Panc1 (cell line): ENCODE results near the gene PHOX2B. TPM values are rescaled to one million over a fixed set of nuclear protein-coding genes. Genes with fewer than 3 reads are reported as not detected.
"Not testable (repeated sequence)": the region's sequence is repeated elsewhere in the genome, so short reads cannot be mapped to it uniquely, and the experiment has no call there.

Experiments
- ATAC-seq: fragments of 200-7000 bp; cut with Tn5 transposase; 2 replicates; pipeline ENCODE4 v1.9.1; 2020; ENCODE audit warnings: mild to moderate bottlenecking, moderate library complexity
- BruUV-seq: library from RNA; stranded (reverse); fragments of 400-500 nt; replicated peaks from 2 replicates; lab custom pipeline; 2021; lab: Mats Ljungman, UMichigan
- CTCF ChIA-PET: fragments of 300-600 bp; sonication (Branson Sonifier 250); formaldehyde crosslinking; loops from one replicate; lab custom pipeline; 2022; ENCODE audit warnings: antibody characterized with exemption; lab: Charles Lee
- POLR2A ChIA-PET: fragments of 300-600 bp; sonication (Branson Sonifier 250); formaldehyde crosslinking; loops from one replicate; lab custom pipeline; 2022; ENCODE audit warnings: antibody characterized with exemption; lab: Charles Lee
- DNase-seq: peaks from one replicate; pipeline ENCODE4 v3.0.0-alpha.2; 2010; ENCODE audit warnings: low read depth, low spot score
- H3K27ac ChIP-seq: 2 replicates; pipeline ENCODE4 v1.5.1; 2011; ENCODE audit warnings: mild to moderate bottlenecking, low read length, inconsistent platforms
- H3K27me3 ChIP-seq: fragments of 200-500 bp; sonication (Bioruptor generic); 2 replicates; pipeline ENCODE4 v1.6.0; 2014; ENCODE audit warnings: low read length, inconsistent platforms; ENCODE audit not compliant: control insufficient read depth, insufficient read depth
- H3K36me3 ChIP-seq: fragments of 200-500 bp; sonication (Bioruptor generic); 2 replicates; pipeline ENCODE4 v1.5.1; 2014; ENCODE audit warnings: inconsistent platforms, mild to moderate bottlenecking, low read length, moderate library complexity; ENCODE audit not compliant: control insufficient read depth, insufficient read depth
- H3K4me1 ChIP-seq: 2 replicates; pipeline ENCODE4 v1.5.1; 2011; ENCODE audit warnings: inconsistent platforms, mild to moderate bottlenecking, low read length, moderate library complexity; ENCODE audit not compliant: control insufficient read depth, insufficient read depth
- H3K4me3 ChIP-seq, 2 experiments: 2 replicates each; pipeline ENCODE4 v1.5.1; 2011 to 2012; ENCODE audit warnings: low read depth in 2 of 2, low read length in 2 of 2, mild to moderate bottlenecking in 2 of 2, inconsistent platforms in 1 of 2, moderate library complexity in 1 of 2
- H3K9me3 ChIP-seq: fragments of 200-500 bp; sonication (Bioruptor generic); 2 replicates; pipeline ENCODE4 v1.5.1; 2014; ENCODE audit warnings: low read depth, mild to moderate bottlenecking, inconsistent platforms, low read length, moderate library complexity; ENCODE audit not compliant: control insufficient read depth, insufficient read depth
- POLR2AphosphoS5 ChIP-seq: IDR thresholded peaks from 2 replicates; pipeline ENCODE4 v1.6.1; 2012; ENCODE audit warnings: mild to moderate bottlenecking, low read depth, low read length, moderate library complexity
- SIN3A ChIP-seq: IDR thresholded peaks from 2 replicates; pipeline ENCODE4 v1.6.1; 2012; ENCODE audit warnings: low read depth, mild to moderate bottlenecking, low read length, moderate library complexity, borderline replicate concordance; ENCODE audit not compliant: insufficient read depth
- TCF7L2 ChIP-seq: IDR thresholded peaks from 2 replicates; pipeline ENCODE4 v1.6.1; 2011; ENCODE audit warnings: mild to moderate bottlenecking, low read depth, low read length, inconsistent platforms
- in situ Hi-C: cut with HindIII; loops from 2 replicates; pipeline ENCODE4 v1.10.0; 2016; ENCODE audit warnings: low sequenced_read_pairs, low pct_unique_long_range_greater_than_20kb
- intact Hi-C: fragments of 100-400 bp; cut with micrococcal nuclease; formaldehyde crosslinking; loops from one replicate; pipeline ENCODE4 v1.10.0; 2022; ENCODE audit not compliant: unreplicated experiment
- total RNA-seq: library from RNA; stranded (reverse); gene quantifications from one replicate; pipeline ENCODE4 v1.2.1, GENCODE V29; 2021; ENCODE audit not compliant: unreplicated experiment
- TF ChIP-seq, protein P1 (sequence below): fragments of 450-650 bp; IDR thresholded peaks from 2 replicates; pipeline ENCODE4 v1.5.1; 2017; ENCODE audit warnings: mild to moderate bottlenecking
- TF ChIP-seq, protein P2 (sequence below), 2 experiments: IDR thresholded peaks; 2 replicates each; pipeline ENCODE4 v1.6.1; 2011 to 2012; ENCODE audit warnings: low read depth in 2 of 2, control low read depth in 1 of 2, low read length in 1 of 2, mild to moderate bottlenecking in 1 of 2, moderate library complexity in 1 of 2; ENCODE audit not compliant: insufficient read depth in 1 of 2

The PHOX2B gene
- total RNA-seq, 1 experiment from 2014 or later = not detected

- Histone ChIP-seq H3K4me3 (no peak overlapping the region), H3K27ac (no peak overlapping the region), H3K9me3 (no peaks in the 10 kb centered on the region), H3K4me1 (no peaks in the 10 kb centered on the region), H3K27me3 (peaks cover 2% of the 10 kb centered on the region), H3K36me3 (no peaks in the 10 kb centered on the region)
- intact Hi-C loops (no loop called here), in situ Hi-C loops (no loop called here)
- ChIA-PET POLR2A (no interaction called here), CTCF (no interaction called here)
- ATAC-seq = no peak
- no peak for DNase-seq
- TF ChIP-seq SIN3A = no peak
- TF ChIP-seq, protein P1, sequence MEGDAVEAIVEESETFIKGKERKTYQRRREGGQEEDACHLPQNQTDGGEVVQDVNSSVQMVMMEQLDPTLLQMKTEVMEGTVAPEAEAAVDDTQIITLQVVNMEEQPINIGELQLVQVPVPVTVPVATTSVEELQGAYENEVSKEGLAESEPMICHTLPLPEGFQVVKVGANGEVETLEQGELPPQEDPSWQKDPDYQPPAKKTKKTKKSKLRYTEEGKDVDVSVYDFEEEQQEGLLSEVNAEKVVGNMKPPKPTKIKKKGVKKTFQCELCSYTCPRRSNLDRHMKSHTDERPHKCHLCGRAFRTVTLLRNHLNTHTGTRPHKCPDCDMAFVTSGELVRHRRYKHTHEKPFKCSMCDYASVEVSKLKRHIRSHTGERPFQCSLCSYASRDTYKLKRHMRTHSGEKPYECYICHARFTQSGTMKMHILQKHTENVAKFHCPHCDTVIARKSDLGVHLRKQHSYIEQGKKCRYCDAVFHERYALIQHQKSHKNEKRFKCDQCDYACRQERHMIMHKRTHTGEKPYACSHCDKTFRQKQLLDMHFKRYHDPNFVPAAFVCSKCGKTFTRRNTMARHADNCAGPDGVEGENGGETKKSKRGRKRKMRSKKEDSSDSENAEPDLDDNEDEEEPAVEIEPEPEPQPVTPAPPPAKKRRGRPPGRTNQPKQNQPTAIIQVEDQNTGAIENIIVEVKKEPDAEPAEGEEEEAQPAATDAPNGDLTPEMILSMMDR = no peak
- no peak for TF ChIP-seq TCF7L2
- TF ChIP-seq, protein P2, sequence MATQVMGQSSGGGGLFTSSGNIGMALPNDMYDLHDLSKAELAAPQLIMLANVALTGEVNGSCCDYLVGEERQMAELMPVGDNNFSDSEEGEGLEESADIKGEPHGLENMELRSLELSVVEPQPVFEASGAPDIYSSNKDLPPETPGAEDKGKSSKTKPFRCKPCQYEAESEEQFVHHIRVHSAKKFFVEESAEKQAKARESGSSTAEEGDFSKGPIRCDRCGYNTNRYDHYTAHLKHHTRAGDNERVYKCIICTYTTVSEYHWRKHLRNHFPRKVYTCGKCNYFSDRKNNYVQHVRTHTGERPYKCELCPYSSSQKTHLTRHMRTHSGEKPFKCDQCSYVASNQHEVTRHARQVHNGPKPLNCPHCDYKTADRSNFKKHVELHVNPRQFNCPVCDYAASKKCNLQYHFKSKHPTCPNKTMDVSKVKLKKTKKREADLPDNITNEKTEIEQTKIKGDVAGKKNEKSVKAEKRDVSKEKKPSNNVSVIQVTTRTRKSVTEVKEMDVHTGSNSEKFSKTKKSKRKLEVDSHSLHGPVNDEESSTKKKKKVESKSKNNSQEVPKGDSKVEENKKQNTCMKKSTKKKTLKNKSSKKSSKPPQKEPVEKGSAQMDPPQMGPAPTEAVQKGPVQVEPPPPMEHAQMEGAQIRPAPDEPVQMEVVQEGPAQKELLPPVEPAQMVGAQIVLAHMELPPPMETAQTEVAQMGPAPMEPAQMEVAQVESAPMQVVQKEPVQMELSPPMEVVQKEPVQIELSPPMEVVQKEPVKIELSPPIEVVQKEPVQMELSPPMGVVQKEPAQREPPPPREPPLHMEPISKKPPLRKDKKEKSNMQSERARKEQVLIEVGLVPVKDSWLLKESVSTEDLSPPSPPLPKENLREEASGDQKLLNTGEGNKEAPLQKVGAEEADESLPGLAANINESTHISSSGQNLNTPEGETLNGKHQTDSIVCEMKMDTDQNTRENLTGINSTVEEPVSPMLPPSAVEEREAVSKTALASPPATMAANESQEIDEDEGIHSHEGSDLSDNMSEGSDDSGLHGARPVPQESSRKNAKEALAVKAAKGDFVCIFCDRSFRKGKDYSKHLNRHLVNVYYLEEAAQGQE (IDR thresholded peaks at IDR 0.05; ENCODE audit: insufficient read depth in 1 of 2, low read depth in 2 of 2, low read length in 1 of 2) = no peak
- TF ChIP-seq POLR2AphosphoS5 = no peak
- BruUV-seq = no TSS peak
These were observed 34.8 kb downstream of the PHOX2B start for GRCh38 chr4:41713768-41714167.

DNA sequence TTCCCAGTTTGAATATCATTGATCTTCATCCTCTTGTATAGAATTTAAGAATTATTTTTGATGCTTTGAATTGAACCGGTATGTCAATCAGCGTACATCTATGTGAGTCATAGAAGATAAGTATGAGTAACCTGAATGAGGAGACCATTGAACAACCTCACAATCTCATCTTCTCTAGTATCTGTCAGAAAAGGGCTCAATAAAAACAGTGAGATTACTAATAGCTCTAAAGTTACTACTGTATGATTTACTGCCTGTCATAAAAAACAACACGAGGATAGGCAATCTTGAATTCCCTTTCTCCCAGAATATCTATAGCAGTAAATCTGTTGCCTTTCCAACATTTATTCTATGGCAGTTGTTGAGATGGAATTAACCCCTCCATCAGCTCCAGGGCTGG, 36.1 kb downstream of the PHOX2B start:
- in situ Hi-C loops (no loop called here), intact Hi-C loops (no loop called here)
- Histone ChIP-seq H3K27me3 (peaks cover 2% of the 10 kb centered on the region), H3K36me3 (no peaks in the 10 kb centered on the region), H3K9me3 (no peaks in the 10 kb centered on the region), H3K4me3 (no peak overlapping the region), H3K4me1 (no peaks in the 10 kb centered on the region), H3K27ac (no peak overlapping the region)
- CTCF ChIA-PET = no interaction called here
- POLR2A ChIA-PET = no interaction called here
- ATAC-seq (no peak), DNase-seq (no peak)
- no TSS peak for BruUV-seq
- TF ChIP-seq, protein P1 = no peak
- TF ChIP-seq POLR2AphosphoS5 = no peak
- TF ChIP-seq TCF7L2 = no peak
- no peak for TF ChIP-seq SIN3A
- TF ChIP-seq, protein P2 (IDR thresholded peaks at IDR 0.05; ENCODE audit: insufficient read depth in 1 of 2, low read depth in 2 of 2, low read length in 1 of 2) = no peak

DNA sequence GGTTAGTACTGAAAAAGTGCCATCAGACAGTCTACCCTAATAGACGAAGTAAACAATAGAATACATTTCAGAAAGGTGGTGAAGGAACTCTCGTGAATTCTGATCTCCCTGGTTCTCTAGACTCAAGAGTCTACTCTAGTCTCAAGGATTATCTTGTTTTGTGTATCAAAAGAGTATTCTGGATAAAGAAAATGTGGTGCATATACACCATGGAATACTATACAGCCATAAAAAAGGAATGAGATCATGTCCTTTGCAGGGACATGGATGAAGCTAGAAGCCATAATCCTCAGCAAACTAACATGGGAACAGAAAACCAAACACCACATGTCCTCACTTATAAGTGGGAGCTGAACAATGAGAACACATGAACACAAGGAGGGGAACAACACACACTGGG, 36.9 kb downstream of the PHOX2B start:
- CTCF ChIA-PET, in situ Hi-C loops, H3K27me3 ChIP-seq, H3K4me1 ChIP-seq, ATAC-seq, H3K27ac ChIP-seq, POLR2A ChIA-PET, BruUV-seq, H3K4me3 ChIP-seq, DNase-seq, H3K9me3 ChIP-seq, intact Hi-C loops, H3K36me3 ChIP-seq: not testable (repeated sequence)
